ENCODE results near the gene TFG. TPM values are rescaled to one million over a fixed set of nuclear protein-coding genes. Genes with fewer than 3 reads are reported as not detected.

Gene TFG
- total and polyA plus RNA-seq, 9 of the 15 experiments (the other 6 are each of a cell fraction or from before 2014, with no cell fraction given) = 31.8 to 143 (median 57.8) TPM

- no peak for TF ChIP-seq CHD7 (IDR thresholded peaks at IDR 0.05; ENCODE audit: low read depth, low read length)
- peak; percentile 26 for TF ChIP-seq TBP (optimal IDR thresholded peaks at IDR 0.05; ENCODE audit: low read depth, low read length)
- TF ChIP-seq ETS1 (conservative IDR thresholded peaks at IDR 0.05; ENCODE audit: control insufficient read depth, low read depth, low read length) = no peak
- no peak for TF ChIP-seq DPF2 (IDR thresholded peaks at IDR 0.05)
- peak; percentile 22 for TF ChIP-seq SAP30 (IDR thresholded peaks at IDR 0.05; ENCODE audit: borderline replicate concordance, insufficient read depth, low read depth, low read length, poor library complexity, severe bottlenecking)
- TF ChIP-seq HMGN3 (IDR thresholded peaks at IDR 0.05; ENCODE audit: borderline replicate concordance, extremely low read depth, insufficient read length, low read depth, low read length) = no peak
- peak in 2 of 3 experiments; percentile 40; a peak in 2 of 6 replicates for TF ChIP-seq CTCF (IDR thresholded peaks at IDR 0.05 in 2 of 3, conservative IDR thresholded peaks at IDR 0.05 in 1 of 3; ENCODE audit: insufficient read depth in 2 of 3, low read depth in 1 of 3, low read length in 3 of 3)
- TF ChIP-seq SMARCE1 (IDR thresholded peaks at IDR 0.05) = no peak
Measured at GRCh38 chr3:100710261-100710968, 1.1 kb downstream of the TFG start (continued).
